K562 (cell line): Measurements from ENCODE around the gene HLA-DOA. TPM values are rescaled to one million over a fixed set of nuclear protein-coding genes. Genes with fewer than 3 reads are reported as not detected.

Experiments used
- ATAC-seq: fragments of 200-7000 bp; cut with Tn5 transposase; 3 replicates; pipeline ENCODE4 v1.9.1; 2020; ENCODE audit warnings: moderate library complexity
- BruUV-seq: library from RNA; stranded (reverse); fragments of 400-500 nt; replicated peaks from 2 replicates; lab custom pipeline; 2021; lab: Mats Ljungman, UMichigan
- CTCF ChIA-PET: fragments of 300-600 bp; formaldehyde crosslinking; extraction: SDS; loops from one replicate; lab custom pipeline; 2021; ENCODE audit warnings: low intra/inter-chr PET ratio; lab: Yijun Ruan, JAX
- POLR2A ChIA-PET: fragments of 300-600, 350-650 bp; sonication (Branson Sonifier 250); formaldehyde crosslinking; extraction: SDS; loops from one replicate; lab custom pipeline; 2021; ENCODE audit warnings: antibody characterized with exemption, inconsistent platforms; lab: Yijun Ruan, JAX
- DNase-seq, 4 experiments: peaks; one replicate each; pipeline versions ENCODE4 v3.0.0 to v3.0.0-alpha.2; 2011 to 2018; ENCODE audit warnings: low spot score in 3 of 4, mixed read lengths in 3 of 4; ENCODE audit errors: extremely low read depth in 1 of 4
- FAIRE-seq: peaks from 2 replicates; lab custom pipeline; 2011; peaks lifted over from hg19 to GRCh38; lab: Jason Lieb, UNC
- H2AFZ ChIP-seq: 2 replicates; pipeline ENCODE4 v1.6.0; 2011; ENCODE audit warnings: low read depth, low read length, control low read depth, inconsistent platforms
- H3K27ac ChIP-seq: fragments of 200-600 bp; 3 replicates; pipeline ENCODE4 v1.8.0; 2011; ENCODE audit warnings: low read depth, mild to moderate bottlenecking, control low read depth, inconsistent platforms, low read length, moderate library complexity, mixed read lengths; ENCODE audit errors: extremely low read depth
- H3K27me3 ChIP-seq, 2 experiments: fragments of 300-600 bp in 1 of 2; 2 replicates in 1 of 2; 3 replicates in 1 of 2; pipeline versions ENCODE4 v1.6.0 to v1.8.0; 2011; ENCODE audit warnings: inconsistent platforms in 2 of 2, low read length in 2 of 2, mild to moderate bottlenecking in 1 of 2, mixed read lengths in 1 of 2, moderate library complexity in 1 of 2; ENCODE audit not compliant: control insufficient read depth in 2 of 2, insufficient read depth in 2 of 2
- H3K36me3 ChIP-seq: fragments of 300-600 bp; 3 replicates; pipeline ENCODE4 v1.8.0; 2011; ENCODE audit warnings: mild to moderate bottlenecking, low read length, inconsistent platforms; ENCODE audit not compliant: control insufficient read depth, insufficient read depth
- H3K4me1 ChIP-seq, 2 experiments: fragments of 200-600 bp in 1 of 2; replicated peaks in 1 of 2; 2 replicates in 1 of 2; 3 replicates in 1 of 2; pipeline versions ENCODE4 v1.5.1 to v1.8.0; 2011; ENCODE audit warnings: inconsistent platforms in 2 of 2, low read length in 2 of 2, mild to moderate bottlenecking in 1 of 2, mixed read lengths in 1 of 2, moderate library complexity in 1 of 2; ENCODE audit not compliant: control insufficient read depth in 2 of 2, insufficient read depth in 2 of 2
- H3K4me2 ChIP-seq: 2 replicates; pipeline ENCODE4 v1.6.1; 2011; ENCODE audit warnings: low read length, control low read depth, inconsistent platforms, mixed read lengths; ENCODE audit not compliant: insufficient read depth
- H3K4me3 ChIP-seq: fragments of 200-600 bp; sonication (generic), shearing (Covaris generic); 2 replicates; pipeline ENCODE4 v1.5.1; 2016; ENCODE audit warnings: control low read depth, inconsistent platforms
- H3K79me2 ChIP-seq: fragments of 200-600 bp; 3 replicates; pipeline ENCODE4 v1.8.0; 2011; ENCODE audit warnings: low read length, inconsistent platforms; ENCODE audit not compliant: control insufficient read depth, insufficient read depth
- H3K9ac ChIP-seq, 2 experiments: 2 replicates each; pipeline versions ENCODE4 v1.6.0 to v1.6.1; 2011; ENCODE audit warnings: low read depth in 2 of 2, low read length in 2 of 2, control low read depth in 1 of 2, inconsistent platforms in 1 of 2, mild to moderate bottlenecking in 1 of 2, mixed read lengths in 1 of 2; ENCODE audit not compliant: insufficient read depth in 1 of 2
- H3K9me1 ChIP-seq: one replicate; pipeline ENCODE4 v1.6.0; 2011; ENCODE audit warnings: inconsistent platforms, mild to moderate bottlenecking, low read length, moderate library complexity; ENCODE audit not compliant: control insufficient read depth, insufficient read depth
- H3K9me3 ChIP-seq: replicated peaks from 2 replicates; pipeline ENCODE4 v1.5.1; 2011; ENCODE audit warnings: low read depth, low read length, inconsistent platforms; ENCODE audit not compliant: control insufficient read depth, insufficient read depth
- H4K20me1 ChIP-seq: replicated peaks from 2 replicates; pipeline ENCODE4 v1.6.1; 2011; ENCODE audit warnings: low read length, inconsistent platforms, mixed read lengths; ENCODE audit not compliant: control insufficient read depth, insufficient read depth
- CBX8 ChIP-seq: fragments of 200-600 bp; sonication (generic); IDR thresholded peaks from 2 replicates; pipeline ENCODE4 v1.6.1; 2012; ENCODE audit warnings: borderline replicate concordance, mixed run types, low read depth, mild to moderate bottlenecking, moderate library complexity, mixed read lengths, low read length, control low read depth, inconsistent platforms; ENCODE audit not compliant: poor library complexity, severe bottlenecking; ENCODE audit errors: extremely low read depth
- CXXC5 ChIP-seq: fragments of 250-450 bp; sonication (Bioruptor Pico); IDR thresholded peaks from 2 replicates; pipeline ENCODE4 v1.8.0; 2022; ENCODE audit warnings: inconsistent platforms, mild to moderate bottlenecking, moderate library complexity
- DNMT1 ChIP-seq: fragments of 450-650 bp; IDR thresholded peaks from 2 replicates; pipeline ENCODE4 v1.6.1; 2016; ENCODE audit warnings: antibody characterized with exemption, mild to moderate bottlenecking
- FOXJ2 ChIP-seq: fragments of 200-800 bp; sonication (Bioruptor generic); IDR thresholded peaks from 2 replicates; pipeline ENCODE4 v1.6.1; 2016; ENCODE audit warnings: missing genetic modification characterization, missing compliant biosample characterization
- HNRNPUL1 ChIP-seq: fragments of 200-400 bp; formaldehyde crosslinking; IDR thresholded peaks from 2 replicates; pipeline ENCODE4 v1.6.1; 2017; ENCODE audit warnings: low read length
- MXI1 ChIP-seq: IDR thresholded peaks from 2 replicates; pipeline ENCODE4 v1.6.1; 2011; ENCODE audit warnings: low read depth, mild to moderate bottlenecking, improper control_type of control experiment, low read length
- MYNN ChIP-seq, 2 experiments: sonication (generic); formaldehyde crosslinking in 1 of 2; IDR thresholded peaks; 2 replicates each; pipeline versions ENCODE4 v1.5.0 to v1.6.1; 2016 to 2020; ENCODE audit warnings: antibody characterized with exemption in 1 of 2, missing genetic modification reagents in 1 of 2
- RCOR1 ChIP-seq, 2 experiments: IDR thresholded peaks; 2 replicates each; pipeline ENCODE4 v1.6.1; 2012; ENCODE audit warnings: low read depth in 2 of 2, low read length in 2 of 2, borderline replicate concordance in 1 of 2, improper control_type of control experiment in 1 of 2
- SETDB1 ChIP-seq: IDR thresholded peaks from one replicate; pipeline ENCODE4 v1.6.1; 2012; ENCODE audit warnings: low read length, control low read depth, inconsistent platforms
- SPI1 ChIP-seq: IDR thresholded peaks from 2 replicates; pipeline ENCODE4 v1.6.1; 2011; ENCODE audit warnings: low read depth, low read length, control low read depth, borderline replicate concordance
- ZFPM2 ChIP-seq: fragments of 250-450 bp; sonication (Bioruptor Pico); IDR thresholded peaks from 2 replicates; pipeline ENCODE4 v1.5.1; 2022; ENCODE audit warnings: mild to moderate bottlenecking
- ZNF134 ChIP-seq: fragments of 250-450 bp; sonication (Bioruptor Pico); conservative IDR thresholded peaks from 2 replicates; pipeline ENCODE4 v1.4.0; 2020
- ZNF444 ChIP-seq: fragments of 250-450 bp; sonication (Bioruptor Pico); IDR thresholded peaks from 2 replicates; pipeline ENCODE4 v1.4.0; 2020; ENCODE audit warnings: mild to moderate bottlenecking, moderate library complexity
- WGBS: fragments of 100-300 bp; shearing (Covaris generic); methylation state at CpG from one replicate; pipeline ENCODE4 v1.1.6; 2016; ENCODE audit warnings: low coverage, mixed read lengths; ENCODE audit not compliant: insufficient coverage; ENCODE audit errors: missing lambda C conversion rate; 5-methylcytosine and 5-hydroxymethylcytosine counted together
- in situ Hi-C: fragments of 300-500 bp; cut with MboI; formaldehyde crosslinking; loops from 4 replicates; pipeline ENCODE4 v1.15.0; 2018; ENCODE audit warnings: inconsistent platforms, mixed read lengths
- intact Hi-C: fragments of 100-400 bp; cut with micrococcal nuclease; formaldehyde crosslinking; loops from 2 replicates; pipeline ENCODE4 v1.14.2; 2022
- polyA plus RNA-seq, 8 experiments: library from polyadenylated mRNA; depleted of rRNA in 4 of 8; stranded (reverse) in 5 of 8; unstranded in 3 of 8; fragments of >200 nt; fragmentation: Nextera tagmentation in 2 of 8; fragmentation: Illumina TruSeq in 1 of 8; extraction: Ambion mirVana in 2 of 8; extraction: Trizol in 1 of 8; gene quantifications; 2 replicates each; pipeline versions ENCODE4 v1.2.1 to v1.2.3, GENCODE V29; 2011 to 2014; ENCODE audit warnings: inconsistent platforms in 1 of 8, missing spikeins in 1 of 8
- total RNA-seq, 7 experiments: library from RNA; depleted of rRNA in 6 of 7; stranded (reverse); fragments of >200 nt in 6 of 7; fragmentation: Illumina TruSeq in 2 of 7; extraction: Trizol in 2 of 7; gene quantifications; 2 replicates each; pipeline versions ENCODE4 v1.2.1 to v1.2.3, GENCODE V29; 2011 to 2021; ENCODE audit warnings: low replicate concordance in 1 of 7
- TF ChIP-seq, protein P1 (sequence below): IDR thresholded peaks from 2 replicates; pipeline ENCODE4 v1.6.1; 2011; ENCODE audit warnings: borderline replicate concordance, low read depth, mild to moderate bottlenecking, moderate library complexity, low read length; ENCODE audit not compliant: insufficient read depth, poor library complexity, severe bottlenecking
- TF ChIP-seq, protein P2 (sequence below), 2 experiments: IDR thresholded peaks in 1 of 2; conservative IDR thresholded peaks in 1 of 2; 2 replicates each; pipeline ENCODE4 v1.6.1; 2016; ENCODE audit warnings: low read depth in 2 of 2, mild to moderate bottlenecking in 1 of 2, missing compliant biosample characterization in 1 of 2, missing genetic modification characterization in 1 of 2, moderate library complexity in 1 of 2
- TF ChIP-seq, protein P3 (sequence below): fragments of 450-650 bp; IDR thresholded peaks from 2 replicates; pipeline ENCODE4 v1.6.1; 2016; ENCODE audit warnings: borderline replicate concordance

The HLA-DOA gene
- total and polyA plus RNA-seq, 9 of the 15 experiments (the other 6 are each of a cell fraction or from before 2014, with no cell fraction given): 0.07 TPM; not detected in 8

DNA sequence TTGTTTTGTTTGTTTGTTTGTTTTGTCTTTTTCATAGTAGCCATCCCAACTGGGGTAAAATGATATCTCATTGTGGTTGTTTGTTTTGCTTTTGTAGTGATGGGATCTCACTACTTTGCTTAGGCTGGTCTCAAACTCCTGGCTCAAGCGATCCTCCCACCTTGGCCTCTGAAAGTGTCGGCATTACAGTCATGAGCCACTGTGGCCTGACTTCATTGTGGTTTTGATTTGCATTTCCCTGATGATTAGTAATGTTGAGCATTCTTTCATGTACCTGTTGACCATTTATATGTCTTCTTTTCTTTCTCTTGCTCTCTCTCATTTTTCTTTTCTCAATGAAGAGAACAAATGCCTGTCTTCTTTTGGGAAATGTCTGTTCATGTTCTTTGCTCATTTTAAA, 30.8 kb upstream of the HLA-DOA start:
- Histone ChIP-seq H3K4me3 (no peak overlapping the region), H4K20me1 (no peaks in the 10 kb centered on the region), H3K79me2 (no peaks in the 10 kb centered on the region), H3K27ac (no peak overlapping the region), H3K9me1 (no peaks in the 10 kb centered on the region), H2AFZ (no peak overlapping the region), H3K9me3 (0 out of 2 replicates have a peak, but pooled peaks cover under 1% of the 10 kb centered on the region), H3K4me2 (no peak overlapping the region), H3K4me1 (no peaks in the 10 kb centered on the region), H3K36me3 (no peaks in the 10 kb centered on the region), H3K9ac (no peak overlapping the region), H3K27me3 (no peaks in the 10 kb centered on the region)
- POLR2A ChIA-PET: interaction anchor here (0.9 kb wide), 1 partner anchor 85 kb away, joined by 3 read pairs; no protein-coding TSS in a partner anchor
- FAIRE-seq (no peak), DNase-seq (no peak), ATAC-seq (no peak)
- intact Hi-C loops (no loop called here), in situ Hi-C loops (no loop called here)
- BruUV-seq: no TSS peak
- CTCF ChIA-PET: no interaction called here
- 0% methylated on average over 2 of the region's 2 CpGs for WGBS
- TF ChIP-seq, protein P1, sequence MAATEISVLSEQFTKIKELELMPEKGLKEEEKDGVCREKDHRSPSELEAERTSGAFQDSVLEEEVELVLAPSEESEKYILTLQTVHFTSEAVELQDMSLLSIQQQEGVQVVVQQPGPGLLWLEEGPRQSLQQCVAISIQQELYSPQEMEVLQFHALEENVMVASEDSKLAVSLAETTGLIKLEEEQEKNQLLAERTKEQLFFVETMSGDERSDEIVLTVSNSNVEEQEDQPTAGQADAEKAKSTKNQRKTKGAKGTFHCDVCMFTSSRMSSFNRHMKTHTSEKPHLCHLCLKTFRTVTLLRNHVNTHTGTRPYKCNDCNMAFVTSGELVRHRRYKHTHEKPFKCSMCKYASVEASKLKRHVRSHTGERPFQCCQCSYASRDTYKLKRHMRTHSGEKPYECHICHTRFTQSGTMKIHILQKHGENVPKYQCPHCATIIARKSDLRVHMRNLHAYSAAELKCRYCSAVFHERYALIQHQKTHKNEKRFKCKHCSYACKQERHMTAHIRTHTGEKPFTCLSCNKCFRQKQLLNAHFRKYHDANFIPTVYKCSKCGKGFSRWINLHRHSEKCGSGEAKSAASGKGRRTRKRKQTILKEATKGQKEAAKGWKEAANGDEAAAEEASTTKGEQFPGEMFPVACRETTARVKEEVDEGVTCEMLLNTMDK: no peak
- no peak for TF ChIP-seq MYNN (IDR thresholded peaks at IDR 0.05)
- no peak for TF ChIP-seq MYNN (CRISPR knock-in tag; IDR thresholded peaks at IDR 0.05)
- TF ChIP-seq DNMT1: no peak
- no peak for TF ChIP-seq ZFPM2 (CRISPR knock-in tag)
- no peak for TF ChIP-seq RCOR1 (IDR thresholded peaks at IDR 0.05; ENCODE audit: borderline replicate concordance in 1 of 2, low read depth in 2 of 2, low read length in 2 of 2)
- TF ChIP-seq CXXC5: no peak
- TF ChIP-seq ZNF134: no peak
- TF ChIP-seq SPI1: no peak
- TF ChIP-seq, protein P2, sequence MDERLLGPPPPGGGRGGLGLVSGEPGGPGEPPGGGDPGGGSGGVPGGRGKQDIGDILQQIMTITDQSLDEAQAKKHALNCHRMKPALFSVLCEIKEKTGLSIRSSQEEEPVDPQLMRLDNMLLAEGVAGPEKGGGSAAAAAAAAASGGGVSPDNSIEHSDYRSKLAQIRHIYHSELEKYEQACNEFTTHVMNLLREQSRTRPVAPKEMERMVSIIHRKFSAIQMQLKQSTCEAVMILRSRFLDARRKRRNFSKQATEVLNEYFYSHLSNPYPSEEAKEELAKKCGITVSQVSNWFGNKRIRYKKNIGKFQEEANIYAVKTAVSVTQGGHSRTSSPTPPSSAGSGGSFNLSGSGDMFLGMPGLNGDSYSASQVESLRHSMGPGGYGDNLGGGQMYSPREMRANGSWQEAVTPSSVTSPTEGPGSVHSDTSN (CRISPR knock-in tag; IDR thresholded peaks at IDR 0.05; ENCODE audit: low read depth): no peak
- TF ChIP-seq, protein P2 (tag; conservative IDR thresholded peaks at IDR 0.05; ENCODE audit: low read depth): no peak
- no peak for TF ChIP-seq MXI1
- TF ChIP-seq SETDB1: no peak
- TF ChIP-seq HNRNPUL1: no peak
- no peak for TF ChIP-seq CBX8
- TF ChIP-seq FOXJ2 (tag): no peak
- no peak for TF ChIP-seq ZNF444 (CRISPR knock-in tag)
- TF ChIP-seq, protein P3, sequence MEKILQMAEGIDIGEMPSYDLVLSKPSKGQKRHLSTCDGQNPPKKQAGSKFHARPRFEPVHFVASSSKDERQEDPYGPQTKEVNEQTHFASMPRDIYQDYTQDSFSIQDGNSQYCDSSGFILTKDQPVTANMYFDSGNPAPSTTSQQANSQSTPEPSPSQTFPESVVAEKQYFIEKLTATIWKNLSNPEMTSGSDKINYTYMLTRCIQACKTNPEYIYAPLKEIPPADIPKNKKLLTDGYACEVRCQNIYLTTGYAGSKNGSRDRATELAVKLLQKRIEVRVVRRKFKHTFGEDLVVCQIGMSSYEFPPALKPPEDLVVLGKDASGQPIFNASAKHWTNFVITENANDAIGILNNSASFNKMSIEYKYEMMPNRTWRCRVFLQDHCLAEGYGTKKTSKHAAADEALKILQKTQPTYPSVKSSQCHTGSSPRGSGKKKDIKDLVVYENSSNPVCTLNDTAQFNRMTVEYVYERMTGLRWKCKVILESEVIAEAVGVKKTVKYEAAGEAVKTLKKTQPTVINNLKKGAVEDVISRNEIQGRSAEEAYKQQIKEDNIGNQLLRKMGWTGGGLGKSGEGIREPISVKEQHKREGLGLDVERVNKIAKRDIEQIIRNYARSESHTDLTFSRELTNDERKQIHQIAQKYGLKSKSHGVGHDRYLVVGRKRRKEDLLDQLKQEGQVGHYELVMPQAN: no peak
